OCI-M1 (cell line): ENCODE results near the gene MED15.

Experiments
- DNase-seq: peaks from one replicate; lab custom pipeline; 2025; lab: John Stamatoyannopoulos, UW

MED15 gene

GRCh38 chr22:20552443-20553401 is 45.3 kb downstream of the MED15 start:
- no peak for DNase-seq

GRCh38 chr22:20553947-20554741 is 46.7 kb downstream of the MED15 start:
- no peak for DNase-seq

DNA sequence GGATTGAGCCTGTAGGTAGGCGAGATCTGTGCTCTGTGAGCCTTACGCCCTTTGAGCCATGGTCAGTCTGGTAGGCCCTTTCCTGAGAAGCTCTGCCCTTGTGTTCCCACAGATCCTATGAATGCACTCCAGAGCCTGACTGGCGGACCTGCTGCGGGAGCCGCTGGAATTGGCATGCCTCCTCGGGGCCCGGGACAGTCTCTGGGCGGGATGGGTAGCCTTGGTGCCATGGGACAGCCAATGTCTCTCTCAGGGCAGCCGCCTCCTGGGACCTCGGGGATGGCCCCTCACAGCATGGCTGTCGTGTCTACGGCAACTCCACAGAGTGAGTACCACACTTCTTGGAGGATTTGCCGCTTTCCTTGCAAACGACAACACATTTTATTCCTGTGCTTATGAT is 47.4 kb downstream of the MED15 start:
- DNase-seq = no peak

GRCh38 chr22:20558534-20558933 is 51.1 kb downstream of the MED15 start:
- no peak for DNase-seq

GRCh38 chr22:20559174-20559760 is 51.9 kb downstream of the MED15 start:
- DNase-seq = no peak

GRCh38 chr22:20560716-20561115 is 53.3 kb downstream of the MED15 start:
- DNase-seq = no peak

- no peak for DNase-seq
Measured at GRCh38 chr22:20561882-20562281, 54.5 kb downstream of the MED15 start.

- no peak for DNase-seq
Measured at GRCh38 chr22:20562607-20563465, 55.4 kb downstream of the MED15 start.

DNA sequence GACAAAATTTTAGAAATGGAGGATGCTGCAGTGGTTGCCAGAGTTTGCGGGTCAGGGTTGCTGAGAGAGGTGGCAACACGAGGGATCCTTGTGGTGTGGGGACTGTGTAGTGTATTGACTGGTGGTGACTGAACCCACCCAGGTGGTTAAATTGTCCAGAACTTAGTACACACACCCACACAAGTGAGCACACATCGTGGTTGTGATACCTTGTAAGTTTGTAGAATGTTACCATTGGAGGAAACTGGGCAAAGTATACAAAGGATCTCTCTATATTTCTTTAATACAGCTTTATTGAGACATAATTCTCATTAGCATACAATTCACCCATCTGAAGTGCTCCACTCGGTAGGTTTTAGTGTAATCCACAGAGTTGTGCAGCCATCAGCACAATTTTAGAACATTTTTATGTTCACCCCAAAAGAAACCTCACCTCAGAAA is 56.1 kb downstream of the MED15 start:
- no peak for DNase-seq

DNA sequence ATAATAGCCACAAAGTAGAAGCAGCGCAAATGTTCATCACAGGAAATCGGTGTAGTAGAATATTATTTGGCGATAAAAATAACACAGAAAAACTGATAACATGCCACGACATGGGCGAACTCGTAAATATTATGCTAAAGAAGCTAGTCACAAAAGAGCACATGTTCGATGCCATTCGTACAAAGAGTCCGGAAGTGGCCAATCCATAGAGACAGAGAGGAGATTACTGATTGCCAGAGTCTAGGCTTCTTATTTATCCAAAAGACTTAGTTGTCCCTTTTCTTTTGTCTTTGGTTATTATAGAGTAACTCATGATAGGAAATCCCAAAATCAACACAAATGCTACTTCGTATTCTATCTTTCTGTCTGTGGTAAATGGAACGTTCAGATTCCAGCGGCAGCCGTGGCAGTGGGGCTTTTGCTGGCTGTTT is 56.5 kb downstream of the MED15 start:
- no peak for DNase-seq

GRCh38 chr22:20565079-20565734 is 57.8 kb downstream of the MED15 start:
- DNase-seq = no peak

GRCh38 chr22:20565761-20566160 is 58.4 kb downstream of the MED15 start:
- DNase-seq = no peak

- no peak for DNase-seq
Measured at GRCh38 chr22:20566420-20567260, 59.2 kb downstream of the MED15 start.

DNA sequence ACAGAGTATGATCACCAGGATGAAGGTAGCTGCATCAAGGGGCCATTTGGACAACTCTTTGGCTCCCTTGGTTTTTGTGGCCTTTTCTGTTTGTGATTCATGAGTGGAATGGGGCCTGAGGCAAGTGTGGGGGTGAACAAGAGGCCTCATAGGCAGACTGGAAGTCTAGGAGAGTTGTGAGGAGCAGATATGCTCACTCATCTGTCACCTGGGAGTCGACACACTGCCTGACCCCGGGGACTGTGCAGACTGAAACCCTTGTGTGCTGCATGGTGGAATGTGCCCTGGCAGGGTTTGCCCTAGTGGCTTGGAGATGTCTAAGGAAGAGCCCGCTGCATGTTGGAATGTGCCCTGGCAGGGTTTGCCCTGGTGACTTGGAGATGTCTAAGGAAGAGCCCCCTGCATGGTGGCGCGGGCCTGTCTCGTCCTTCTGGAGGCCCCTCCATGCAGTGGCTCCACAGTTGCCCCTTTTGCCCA is 60.0 kb downstream of the MED15 start:
- DNase-seq = no peak

DNA sequence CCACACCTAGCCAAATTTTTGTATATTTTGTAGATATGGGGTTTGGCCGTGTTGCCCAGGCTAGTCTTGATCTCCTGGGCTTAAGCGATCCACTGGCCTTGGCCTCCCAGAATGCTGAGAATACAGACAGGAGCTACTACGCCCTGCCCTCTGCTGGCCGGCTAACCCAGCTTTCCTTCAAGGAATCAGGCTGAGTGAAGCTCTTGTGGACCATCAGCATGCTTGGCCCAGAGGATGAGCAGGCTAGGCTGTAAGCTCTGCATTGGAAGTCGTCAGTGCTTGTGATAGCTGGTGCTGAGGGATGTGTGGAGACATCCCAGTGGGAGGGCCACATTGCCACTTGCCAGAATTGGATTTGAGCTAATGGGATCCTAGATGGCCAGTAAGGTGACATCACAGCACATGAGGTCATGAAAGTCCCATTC is 60.6 kb downstream of the MED15 start:
- no peak for DNase-seq

- DNase-seq = no peak
Measured at GRCh38 chr22:20568502-20569058, 61.2 kb downstream of the MED15 start.

- DNase-seq = no peak
Measured at GRCh38 chr22:20569059-20570058, 61.9 kb downstream of the MED15 start.

GRCh38 chr22:20571078-20571503 is 63.7 kb downstream of the MED15 start:
- no peak for DNase-seq
